Neural cell (in vitro differentiated cells): ENCODE data around the gene PIAS4.

ENCODE experiments used
- CTCF ChIP-seq: fragments of 450-650 bp; IDR thresholded peaks from 2 replicates; pipeline ENCODE4 v1.5.1; 2014; ENCODE audit warnings: antibody characterized with exemption, mild to moderate bottlenecking, moderate library complexity; ENCODE audit not compliant: poor library complexity, severe bottlenecking
- EZH2 ChIP-seq: fragments of 200-600, 300-800 bp; shearing (Covaris generic), sonication (generic); IDR thresholded peaks from 2 replicates; pipeline ENCODE4 v1.6.1; 2014; ENCODE audit warnings: antibody characterized with exemption, low read length, borderline replicate concordance, mild to moderate bottlenecking; ENCODE audit not compliant: insufficient read depth, poor library complexity, severe bottlenecking
- MXI1 ChIP-seq: fragments of 450-650 bp; conservative IDR thresholded peaks from 2 replicates; pipeline ENCODE4 v1.6.1; 2014; ENCODE audit warnings: antibody characterized with exemption, mild to moderate bottlenecking; ENCODE audit not compliant: poor library complexity, severe bottlenecking
- POLR2AphosphoS5 ChIP-seq: IDR thresholded peaks from 2 replicates; pipeline ENCODE4 v1.6.1; 2012
- RAD21 ChIP-seq: fragments of 450-650 bp; conservative IDR thresholded peaks from 2 replicates; pipeline ENCODE4 v1.6.1; 2014; ENCODE audit warnings: antibody characterized with exemption, mild to moderate bottlenecking, moderate library complexity
- SMC3 ChIP-seq: fragments of 450-650 bp; conservative IDR thresholded peaks from 2 replicates; pipeline ENCODE4 v1.6.1; 2014; ENCODE audit warnings: antibody characterized with exemption, mild to moderate bottlenecking, moderate library complexity; ENCODE audit not compliant: poor library complexity

- TF ChIP-seq RAD21: no peak
- TF ChIP-seq CTCF: no peak
- no peak for TF ChIP-seq POLR2AphosphoS5
- no peak for TF ChIP-seq SMC3
- no peak for TF ChIP-seq EZH2
- TF ChIP-seq MXI1: no peak
These were observed 69.5 kb downstream of the PIAS4 start for GRCh38 chr19:4077007-4077374.
